Osteocyte (in vitro differentiated cells): ENCODE measurements around the gene FXR2. TPM values are rescaled to one million over a fixed set of nuclear protein-coding genes. Genes with fewer than 3 reads are reported as not detected.

Experiments
- total RNA-seq: library from RNA; stranded (reverse); gene quantifications from 2 replicates; pipeline ENCODE4 v1.2.1, GENCODE V29; 2021

FXR2 gene
- total RNA-seq, 1 donor from 2014 or later = 50.7 TPM

Other genes starting within 250 kb of the FXR2 start
- gene TNK1, start 233.8 kb downstream of the FXR2 start, total RNA-seq = not detected in 2 replicates
- 73.9 and 81.4 TPM in 2 replicates for gene PLSCR3, start 220.4 kb downstream of the FXR2 start, total RNA-seq
- gene TMEM256, start 210.8 kb downstream of the FXR2 start, total RNA-seq = 40.7 and 45.9 TPM in 2 replicates
- 53.8 and 56.8 TPM in 2 replicates for gene NLGN2, start 207.1 kb downstream of the FXR2 start, total RNA-seq
- gene SPEM1, start 194.6 kb downstream of the FXR2 start, total RNA-seq = not detected in 2 replicates
- not detected in 2 replicates for gene SPEM2, start 189.3 kb downstream of the FXR2 start, total RNA-seq
- gene SPEM3, start 186.0 kb downstream of the FXR2 start, total RNA-seq = not detected in 2 replicates
- 6.4 and 6.7 TPM in 2 replicates for gene TMEM102, start 179.5 kb downstream of the FXR2 start, total RNA-seq
- gene FGF11, start 175.4 kb downstream of the FXR2 start, total RNA-seq = 1.3 and 1.5 TPM in 2 replicates
- 9.3 and 11.0 TPM in 2 replicates for gene CHRNB1, start 169.8 kb downstream of the FXR2 start, total RNA-seq
- 47.9 and 49.7 TPM in 2 replicates for gene ZBTB4, start 135.3 kb downstream of the FXR2 start, total RNA-seq
- not detected in 2 replicates for gene SLC35G6, start 133.5 kb downstream of the FXR2 start, total RNA-seq
- 148 and 149 TPM in 2 replicates for gene POLR2A, start 130.5 kb downstream of the FXR2 start, total RNA-seq
- 14.6 and 15.0 TPM in 2 replicates for gene TNFSF12, start 65.8 kb downstream of the FXR2 start, total RNA-seq
- gene TNFSF13, start 56.1 kb downstream of the FXR2 start, total RNA-seq = 1.3 and 1.5 TPM in 2 replicates
- 52.5 and 53.7 TPM in 2 replicates for gene SENP3, start 53.0 kb downstream of the FXR2 start, total RNA-seq
- gene CD68, start 35.3 kb downstream of the FXR2 start, total RNA-seq = 1.1 TPM in 2 replicates
- 34.2 and 42.2 TPM in 2 replicates for gene MPDU1, start 31.0 kb downstream of the FXR2 start, total RNA-seq
- gene SOX15, start 24.8 kb downstream of the FXR2 start, total RNA-seq = 0.78 TPM in 2 replicates
- 134 and 135 TPM in 2 replicates for gene SAT2, start 12.9 kb upstream of the FXR2 start, total RNA-seq
- 0.97 and 1.4 TPM in 2 replicates for gene SHBG, start 15.2 kb upstream of the FXR2 start, total RNA-seq
- gene ATP1B2, start 36.0 kb upstream of the FXR2 start, total RNA-seq = 2.4 and 3.0 TPM in 2 replicates
- gene TP53, start 72.6 kb upstream of the FXR2 start, total RNA-seq = 98.7 and 99.5 TPM in 2 replicates
- 11.8 and 13.4 TPM in 2 replicates for gene WRAP53, start 73.6 kb upstream of the FXR2 start, total RNA-seq
- 12.3 and 12.7 TPM in 2 replicates for gene EFNB3, start 90.3 kb upstream of the FXR2 start, total RNA-seq
- 0.03 and 0.05 TPM in 2 replicates for gene DNAH2, start 102.8 kb upstream of the FXR2 start, total RNA-seq
- gene KDM6B, start 219.3 kb upstream of the FXR2 start, total RNA-seq = 52.9 and 53.7 TPM in 2 replicates
- 3.4 TPM in 2 replicates for gene TMEM88, start 240.2 kb upstream of the FXR2 start, total RNA-seq
- 65.8 and 66.2 TPM in 2 replicates for gene NAA38, start 242.7 kb upstream of the FXR2 start, total RNA-seq
- 8.5 and 10.2 TPM in 2 replicates for gene CYB5D1, start 243.1 kb upstream of the FXR2 start, total RNA-seq